GM19351 (cell line): ENCODE results near the gene ALOX5AP.

ENCODE experiments used
- ATAC-seq: cut with Tn5 transposase; IDR thresholded peaks from one replicate; pipeline ENCODE4 v1.9.1; 2021; ENCODE audit warnings: mild to moderate bottlenecking, moderate library complexity; ENCODE audit not compliant: unreplicated experiment

Gene ALOX5AP

GRCh38 chr13:30714629-30715371, 20.5 kb upstream of the ALOX5AP start:
- ATAC-seq, result no peak

GRCh38 chr13:30715372-30715756, 20.0 kb upstream of the ALOX5AP start:
- no peak for ATAC-seq

- ATAC-seq, result no peak
Observed at GRCh38 chr13:30715837-30716236, 19.5 kb upstream of the ALOX5AP start.

GRCh38 chr13:30718661-30719524, 16.4 kb upstream of the ALOX5AP start:
- no peak for ATAC-seq

- ATAC-seq, result no peak
Observed at GRCh38 chr13:30719525-30719914, 15.8 kb upstream of the ALOX5AP start.

- ATAC-seq, result peak; percentile 85
Observed at GRCh38 chr13:30720172-30720869, 15.0 kb upstream of the ALOX5AP start.

- ATAC-seq, result no peak
Observed at GRCh38 chr13:30721936-30722335, 13.4 kb upstream of the ALOX5AP start.

- ATAC-seq, result no peak
Observed at GRCh38 chr13:30722361-30722760, 13.0 kb upstream of the ALOX5AP start.

- ATAC-seq, result no peak
Observed at GRCh38 chr13:30724778-30725177, 10.6 kb upstream of the ALOX5AP start.

GRCh38 chr13:30725326-30726085, 9.8 kb upstream of the ALOX5AP start:
- no peak for ATAC-seq

- ATAC-seq, result no peak
Observed at GRCh38 chr13:30726192-30726591, 9.2 kb upstream of the ALOX5AP start.

- ATAC-seq, result no peak
Observed at GRCh38 chr13:30727491-30728355, 7.6 kb upstream of the ALOX5AP start.

GRCh38 chr13:30729801-30730200, 5.5 kb upstream of the ALOX5AP start:
- ATAC-seq, result no peak

GRCh38 chr13:30730526-30730925, 4.8 kb upstream of the ALOX5AP start:
- ATAC-seq, result no peak

- no peak for ATAC-seq
Observed at GRCh38 chr13:30731361-30732045, 3.8 kb upstream of the ALOX5AP start.

GRCh38 chr13:30732046-30732390, 3.3 kb upstream of the ALOX5AP start:
- no peak for ATAC-seq

GRCh38 chr13:30734439-30734838, 904 bp upstream of the ALOX5AP start:
- no peak for ATAC-seq

- no peak for ATAC-seq
Observed at GRCh38 chr13:30735872-30736175, 481 bp downstream of the ALOX5AP start.

- ATAC-seq, result no peak
Observed at GRCh38 chr13:30736461-30737320, 1.3 kb downstream of the ALOX5AP start.
